Fibroblast of the aortic adventitia (primary cell): Measurements from ENCODE around the gene TK2. TPM values are rescaled to one million over a fixed set of nuclear protein-coding genes. Genes with fewer than 3 reads are reported as not detected.
"Not testable (repeated sequence)": the region's sequence is repeated elsewhere in the genome, so short reads cannot be mapped to it uniquely, and the experiment has no call there.

Experiments used
- DNase-seq: peaks from one replicate; pipeline ENCODE4 v3.0.0-alpha.2; 2010; ENCODE audit warnings: low read depth
- H3K4me3 ChIP-seq: 2 replicates; pipeline ENCODE4 v1.5.1; 2011; ENCODE audit warnings: low read depth, mild to moderate bottlenecking, control low read depth, low read length, moderate library complexity
- CTCF ChIP-seq: IDR thresholded peaks from 2 replicates; pipeline ENCODE4 v1.5.1; 2011; ENCODE audit warnings: mild to moderate bottlenecking, low read length, control low read depth, inconsistent platforms; ENCODE audit not compliant: insufficient read depth
- total RNA-seq: library from RNA; depleted of rRNA; stranded (reverse); fragments of >200 nt; gene quantifications from 2 replicates; pipeline ENCODE4 v1.2.3, GENCODE V29; 2012; ENCODE audit warnings: low replicate concordance

The TK2 gene
- total RNA-seq, 1 donor = 58.8 TPM

DNA sequence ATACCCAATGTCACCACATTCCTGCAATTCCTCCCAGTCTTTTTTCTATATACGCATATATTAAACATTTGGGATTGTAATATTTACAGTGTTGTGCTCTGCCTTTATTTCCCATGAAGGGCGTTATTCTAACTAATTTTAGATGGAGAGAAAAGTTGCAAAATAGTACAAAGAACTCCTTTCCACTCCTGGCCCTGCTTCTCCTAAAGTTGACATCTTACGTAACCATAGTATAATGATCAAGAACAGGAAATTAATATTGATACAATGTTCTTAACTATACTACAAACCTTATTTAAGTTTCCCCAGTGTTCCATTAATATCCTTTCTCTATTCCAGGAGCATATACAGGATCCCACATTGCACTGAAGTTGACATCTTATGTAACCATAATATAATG lies 46.3 kb downstream of the TK2 start:
- no peak overlapping the region for H3K4me3 ChIP-seq
- no peak for DNase-seq
- TF ChIP-seq CTCF = no peak

GRCh38 chr16:66503030-66503429 lies 46.9 kb downstream of the TK2 start:
- no peak overlapping the region for H3K4me3 ChIP-seq
- TF ChIP-seq CTCF = no peak
- no peak for DNase-seq

DNA sequence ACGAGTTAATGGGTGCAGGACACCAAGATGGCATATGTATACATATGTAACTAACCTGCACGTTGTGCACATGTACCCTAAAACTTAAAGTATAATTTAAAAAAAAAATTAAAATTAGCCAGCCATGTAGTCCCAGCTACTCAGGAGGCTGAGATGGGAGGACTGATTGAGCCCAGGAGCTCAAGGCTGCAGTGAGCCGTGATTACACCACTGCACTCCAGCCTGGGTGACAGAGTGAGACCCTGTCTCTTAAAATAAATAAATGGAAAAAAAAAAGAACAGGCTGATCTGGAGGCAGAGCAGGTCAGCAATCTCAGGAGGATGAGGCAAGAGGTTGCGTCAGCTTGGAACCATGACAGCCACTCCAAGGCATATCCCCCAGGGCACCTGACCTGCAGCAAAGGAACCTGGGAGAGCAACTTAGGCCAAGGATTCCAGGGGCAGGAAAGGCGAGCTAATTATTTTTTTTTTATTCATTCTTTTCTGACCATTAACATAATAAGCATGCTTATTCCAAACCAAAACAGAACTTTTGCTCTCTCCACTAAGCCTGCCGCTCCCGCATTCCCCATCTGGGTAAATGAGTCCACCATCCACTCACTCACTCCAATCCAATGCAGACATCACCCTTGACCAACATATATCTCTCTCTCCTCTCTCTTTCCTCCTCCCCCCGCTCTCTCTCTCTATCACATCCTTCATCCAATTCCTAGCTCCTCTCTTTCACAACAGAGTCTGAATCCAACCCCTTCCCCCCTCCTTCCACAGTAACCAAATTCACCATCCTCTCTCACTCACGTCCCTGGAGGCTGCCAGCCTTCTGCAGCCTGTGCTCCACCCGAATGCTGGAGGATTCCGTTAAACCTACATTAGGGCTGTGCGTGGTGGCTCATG lies 47.7 kb downstream of the TK2 start:
- no peak overlapping the region for H3K4me3 ChIP-seq
- TF ChIP-seq CTCF = no peak
- DNase-seq = peak; percentile 80

DNA sequence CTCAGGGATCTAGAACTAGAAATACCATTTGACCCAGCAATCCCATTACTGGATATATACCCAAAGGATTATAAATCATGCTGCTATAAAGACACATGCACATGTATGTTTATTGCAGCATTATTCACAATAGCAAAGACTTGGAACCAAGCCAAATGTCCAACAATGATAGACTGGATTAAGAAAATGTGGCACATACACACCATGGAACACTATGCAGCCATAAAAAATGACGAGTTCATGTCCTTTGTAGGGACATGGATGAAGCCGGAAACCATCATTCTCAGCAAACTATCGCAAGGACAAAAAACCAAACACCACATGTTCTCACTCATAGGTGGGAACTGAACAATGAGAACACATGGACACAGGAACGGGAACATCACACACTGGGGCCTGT lies 48.4 kb downstream of the TK2 start:
- not testable (repeated sequence) for H3K4me3 ChIP-seq, DNase-seq

DNA sequence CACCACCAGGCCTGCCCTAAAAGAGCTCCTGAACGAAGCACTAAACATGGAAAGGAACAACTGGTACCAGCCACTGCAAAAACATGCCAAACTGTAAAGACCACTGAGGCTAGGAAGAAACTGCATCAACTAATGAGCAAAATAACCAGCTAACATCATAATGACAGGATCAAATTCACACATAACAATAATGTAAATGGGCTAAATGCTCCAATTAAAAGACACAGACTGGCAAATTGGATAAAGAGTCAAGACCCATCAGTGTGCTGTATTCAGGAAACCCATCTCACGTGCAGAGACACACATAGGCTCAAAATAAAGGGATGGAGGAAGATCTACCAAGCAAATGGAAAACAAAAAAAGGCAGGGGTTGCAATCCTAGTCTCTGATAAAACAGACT lies 52.0 kb downstream of the TK2 start:
- H3K4me3 ChIP-seq, DNase-seq: not testable (repeated sequence)

- DNase-seq, H3K4me3 ChIP-seq: not testable (repeated sequence)
Observed at GRCh38 chr16:66496226-66496625, 53.7 kb downstream of the TK2 start.

DNA sequence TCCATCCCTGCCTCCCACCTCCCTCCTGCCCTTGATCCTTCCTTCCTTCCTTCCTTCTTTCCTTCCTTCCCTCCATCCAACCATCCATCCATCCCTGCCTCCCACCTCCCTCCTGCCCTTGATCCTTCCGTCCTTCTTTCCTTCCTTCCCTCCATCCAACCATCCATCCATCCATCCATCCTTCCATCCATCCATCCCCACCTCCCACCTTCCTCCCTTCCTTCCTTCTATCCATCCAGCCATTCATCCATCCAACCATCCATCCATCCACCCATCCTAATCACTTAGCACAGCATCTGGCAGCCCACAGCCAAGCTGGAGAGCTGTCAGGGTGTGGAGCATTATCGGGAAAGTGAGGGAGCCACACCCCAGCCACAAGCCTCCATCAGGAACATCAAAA lies 54.5 kb downstream of the TK2 start:
- no peak for DNase-seq
- H3K4me3 ChIP-seq = no peak overlapping the region
- no peak for TF ChIP-seq CTCF

GRCh38 chr16:66494916-66495315 lies 55.0 kb downstream of the TK2 start:
- no peak for DNase-seq
- TF ChIP-seq CTCF = no peak
- no peak overlapping the region for H3K4me3 ChIP-seq
